IMR-90 (cell line): Measurements from ENCODE around the gene MCUB. TPM values are rescaled to one million over a fixed set of nuclear protein-coding genes. Genes with fewer than 3 reads are reported as not detected.

Experiments used
- ATAC-seq: fragments of 200-7000 bp; cut with Tn5 transposase; 2 replicates; pipeline ENCODE4 v1.9.1; 2020; ENCODE audit warnings: low read depth, mild to moderate bottlenecking, moderate library complexity
- BruUV-seq: library from RNA; stranded (reverse); fragments of 400-500 nt; replicated peaks from 2 replicates; lab custom pipeline; 2021; lab: Mats Ljungman, UMichigan
- CTCF ChIA-PET: fragments of 300-600 bp; formaldehyde crosslinking; extraction: SDS; loops from one replicate; lab custom pipeline; 2021; ENCODE audit warnings: antibody characterized with exemption; lab: Yijun Ruan, JAX
- POLR2A ChIA-PET: fragments of 300-600 bp; sonication (Branson Sonifier 250); formaldehyde crosslinking; loops from one replicate; lab custom pipeline; 2022; ENCODE audit warnings: antibody characterized with exemption; ENCODE audit not compliant: unreplicated experiment; lab: Charles Lee
- DNase-seq: peaks from one replicate; pipeline ENCODE4 v3.0.0; 2013
- H2AFZ ChIP-seq: replicated peaks from 2 replicates; pipeline ENCODE3; 2013; ENCODE audit warnings: low read length, mild to moderate bottlenecking; ENCODE audit not compliant: poor library complexity
- H2AK5ac ChIP-seq: 2 replicates; pipeline ENCODE4 v1.6.1; 2013; ENCODE audit warnings: low read depth, low read length, inconsistent platforms
- H2AK9ac ChIP-seq: replicated peaks from 2 replicates; pipeline ENCODE3; 2013; ENCODE audit warnings: mild to moderate bottlenecking, low read depth, low read length, moderate library complexity; ENCODE audit not compliant: poor library complexity
- H2BK120ac ChIP-seq: 2 replicates; pipeline ENCODE4 v1.6.1; 2013; ENCODE audit warnings: low read depth, low read length, inconsistent platforms
- H2BK15ac ChIP-seq: 3 replicates; pipeline ENCODE4 v1.6.1; 2013; ENCODE audit warnings: low read depth, low read length, inconsistent platforms
- H2BK20ac ChIP-seq: 2 replicates; pipeline ENCODE4 v1.6.1; 2013; ENCODE audit warnings: low read depth, mild to moderate bottlenecking, inconsistent platforms, low read length, moderate library complexity
- H2BK5ac ChIP-seq: 2 replicates; pipeline ENCODE4 v1.6.1; 2013; ENCODE audit warnings: mild to moderate bottlenecking, low read depth, low read length, inconsistent platforms; ENCODE audit not compliant: poor library complexity, severe bottlenecking
- H3K14ac ChIP-seq: replicated peaks from 2 replicates; pipeline ENCODE4 v1.6.1; 2013; ENCODE audit warnings: low read depth, low read length, inconsistent platforms
- H3K18ac ChIP-seq: 2 replicates; pipeline ENCODE4 v1.6.1; 2013; ENCODE audit warnings: low read depth, low read length, control low read depth
- H3K23ac ChIP-seq: 2 replicates; pipeline ENCODE4 v1.6.1; 2013; ENCODE audit warnings: low read depth, low read length, inconsistent platforms
- H3K27ac ChIP-seq: 2 replicates; pipeline ENCODE4 v1.5.1; 2013; ENCODE audit warnings: mild to moderate bottlenecking, control low read depth, low read length; ENCODE audit not compliant: insufficient read depth
- H3K27me3 ChIP-seq: 2 replicates; pipeline ENCODE4 v1.6.1; 2013; ENCODE audit warnings: low read length; ENCODE audit not compliant: control insufficient read depth, insufficient read depth
- H3K36me3 ChIP-seq: 2 replicates; pipeline ENCODE4 v1.6.1; 2013; ENCODE audit warnings: low read length, mixed read lengths; ENCODE audit not compliant: control insufficient read depth, insufficient read depth
- H3K4ac ChIP-seq: 2 replicates; pipeline ENCODE4 v1.6.1; 2013; ENCODE audit warnings: low read depth, low read length, inconsistent platforms
- H3K4me1 ChIP-seq: 2 replicates; pipeline ENCODE4 v1.6.1; 2013; ENCODE audit warnings: low read length, mixed read lengths; ENCODE audit not compliant: control insufficient read depth, insufficient read depth
- H3K4me2 ChIP-seq: 2 replicates; pipeline ENCODE4 v1.6.1; 2013; ENCODE audit warnings: low read depth, mild to moderate bottlenecking, control low read depth, low read length, moderate library complexity
- H3K4me3 ChIP-seq: 2 replicates; pipeline ENCODE4 v1.5.1; 2013; ENCODE audit warnings: low read depth, mild to moderate bottlenecking, control low read depth, low read length, moderate library complexity; ENCODE audit not compliant: insufficient read depth
- H3K56ac ChIP-seq: 2 replicates; pipeline ENCODE4 v1.6.1; 2013; ENCODE audit warnings: low read length, inconsistent platforms; ENCODE audit not compliant: insufficient read depth; ENCODE audit errors: extremely low read depth
- H3K79me1 ChIP-seq, 2 experiments: 2 replicates each; pipeline ENCODE4 v1.6.1; 2013; ENCODE audit warnings: low read length in 2 of 2, inconsistent platforms in 1 of 2, low read depth in 1 of 2
- H3K9ac ChIP-seq: 2 replicates; pipeline ENCODE4 v1.6.1; 2013; ENCODE audit warnings: low read depth, low read length, control low read depth
- H3K9me1 ChIP-seq: 2 replicates; pipeline ENCODE4 v1.6.1; 2013; ENCODE audit warnings: low read length, inconsistent platforms; ENCODE audit not compliant: insufficient read depth
- H3K9me3 ChIP-seq: 2 replicates; pipeline ENCODE4 v1.6.1; 2013; ENCODE audit warnings: low read length; ENCODE audit not compliant: control insufficient read depth, insufficient read depth
- H4K20me1 ChIP-seq: 2 replicates; pipeline ENCODE4 v1.6.1; 2013; ENCODE audit warnings: low read length, inconsistent platforms; ENCODE audit not compliant: insufficient read depth
- H4K5ac ChIP-seq: 2 replicates; pipeline ENCODE4 v1.6.1; 2013; ENCODE audit warnings: mild to moderate bottlenecking, low read depth, low read length, control low read depth
- H4K8ac ChIP-seq, 2 experiments: 2 replicates each; pipeline ENCODE4 v1.6.1; 2013; ENCODE audit warnings: low read depth in 2 of 2, low read length in 2 of 2, control low read depth in 1 of 2, inconsistent platforms in 1 of 2
- H4K91ac ChIP-seq: 2 replicates; pipeline ENCODE4 v1.6.1; 2013; ENCODE audit warnings: low read depth, low read length, inconsistent platforms; ENCODE audit not compliant: insufficient read depth
- BHLHE40 ChIP-seq: fragments of 150-350 bp; IDR thresholded peaks from 2 replicates; pipeline ENCODE4 v1.6.1; 2016; ENCODE audit warnings: mild to moderate bottlenecking, low read depth, low read length
- CHD1 ChIP-seq: IDR thresholded peaks from 2 replicates; pipeline ENCODE4 v1.6.1; 2012; ENCODE audit warnings: low read depth, low read length, improper control_type of control experiment
- FOS ChIP-seq: fragments of 150-350 bp; IDR thresholded peaks from 2 replicates; pipeline ENCODE4 v1.6.1; 2016; ENCODE audit warnings: low read depth, low read length
- MAFK ChIP-seq: IDR thresholded peaks from 2 replicates; pipeline ENCODE4 v1.6.1; 2012; ENCODE audit warnings: low read depth, low read length, improper control_type of control experiment
- MXI1 ChIP-seq: IDR thresholded peaks from 2 replicates; pipeline ENCODE4 v1.6.1; 2012; ENCODE audit warnings: low read depth, mild to moderate bottlenecking, low read length, moderate library complexity, borderline replicate concordance
- RCOR1 ChIP-seq: IDR thresholded peaks from 2 replicates; pipeline ENCODE4 v1.6.1; 2012; ENCODE audit warnings: mild to moderate bottlenecking, low read length, improper control_type of control experiment; ENCODE audit not compliant: insufficient replicate concordance
- WGBS, 2 experiments: methylation state at CpG; one replicate each; pipeline versions ENCODE4 v1.1.5 to v1.1.7; 2013; ENCODE audit warnings: missing lambda C conversion rate in 2 of 2; ENCODE audit not compliant: insufficient read length in 1 of 2; ENCODE audit errors: extremely low coverage in 2 of 2; 5-methylcytosine and 5-hydroxymethylcytosine counted together
- dilution Hi-C: fragments of 300-500 bp; cut with HindIII; formaldehyde crosslinking; loops from one replicate; pipeline ENCODE4 v1.14.3; 2018; ENCODE audit warnings: low sequenced_read_pairs; ENCODE audit not compliant: unreplicated experiment
- in situ Hi-C: fragments of 300-500 bp; cut with MboI; formaldehyde crosslinking; loops from 3 replicates; pipeline ENCODE4 v1.14.3; 2019; ENCODE audit warnings: low sequenced_read_pairs, inconsistent platforms, mixed read lengths
- intact Hi-C: fragments of 100-400 bp; cut with micrococcal nuclease; formaldehyde crosslinking; loops from 2 replicates; pipeline ENCODE4 v1.10.0; 2022
- polyA plus RNA-seq, 3 experiments: library from polyadenylated mRNA; depleted of rRNA; stranded (reverse); fragments of >200 nt; gene quantifications; 2 replicates each; pipeline ENCODE4 v1.2.3, GENCODE V29; 2012; ENCODE audit warnings: low replicate concordance in 1 of 3
- total RNA-seq: library from RNA; depleted of rRNA; stranded (reverse); fragments of >200 nt; gene quantifications from 2 replicates; pipeline ENCODE4 v1.2.3, GENCODE V29; 2012

The MCUB gene
- total and polyA plus RNA-seq, 2 of the 4 experiments (the other 2 are of a cell fraction), result 18.5 to 20.4 TPM

GRCh38 chr4:109610489-109610888 lies 50.4 kb downstream of the MCUB start:
- Histone ChIP-seq H3K79me1 (no peaks in the 10 kb centered on the region), H2BK20ac (no peak overlapping the region), H3K27me3 (no peaks in the 10 kb centered on the region), H3K4me3 (no peak overlapping the region), H3K9ac (no peak overlapping the region), H3K18ac (no peak overlapping the region), H4K20me1 (no peaks in the 10 kb centered on the region), H3K9me1 (no peaks in the 10 kb centered on the region; the same call in 1 of the 2 replicates), H2AFZ (no peak overlapping the region), H3K9me3 (no peaks in the 10 kb centered on the region), H2BK120ac (no peak overlapping the region), H4K91ac (no peak overlapping the region), H3K4me2 (no peak overlapping the region), H4K5ac (no peak overlapping the region), H3K27ac (no peak overlapping the region), H2BK15ac (no peak overlapping the region), H4K8ac (no peak overlapping the region), H3K36me3 (no peaks in the 10 kb centered on the region), H3K56ac (no peak overlapping the region), H2AK9ac (no peak overlapping the region), H2BK5ac (no peak overlapping the region), H3K23ac (no peak overlapping the region), H3K14ac (no peak overlapping the region), H3K4ac (no peak overlapping the region), H3K4me1 (no peaks in the 10 kb centered on the region; the same call in 1 of the 2 replicates), H2AK5ac (no peak overlapping the region)
- CTCF ChIA-PET, result no interaction called here
- WGBS, 2 experiments, result no CpG with 5 or more reads among the region's 5 CpGs
- POLR2A ChIA-PET, result no interaction called here
- DNase-seq (no peak), ATAC-seq (no peak)
- intact Hi-C loops, result no loop called here
- TF ChIP-seq FOS, result no peak
- TF ChIP-seq BHLHE40, result no peak
- no peak for TF ChIP-seq MAFK
- TF ChIP-seq CHD1, result no peak
- TF ChIP-seq MXI1, result no peak
- TF ChIP-seq RCOR1, result no peak
- dilution Hi-C loops, result no loop called here
- BruUV-seq, result no TSS peak
- in situ Hi-C loops, result no loop called here
